IgD-negative memory B cell (primary cell): ENCODE measurements around the gene PTCH1. TPM values are rescaled to one million over a fixed set of nuclear protein-coding genes. Genes with fewer than 3 reads are reported as not detected.

Experiments
- H3K27ac Mint-ChIP-seq, 3 donors: one replicate each; pipeline ENCODE4 v1.8.0; 2020 to 2022; ENCODE audit warnings: mild to moderate bottlenecking in 3 of 3, mixed read lengths in 3 of 3, moderate library complexity in 1 of 3
- H3K27me3 Mint-ChIP-seq: one replicate; pipeline ENCODE4 v1.8.0; 2021; ENCODE audit warnings: mixed read lengths
- H3K36me3 Mint-ChIP-seq: one replicate; pipeline ENCODE4 v1.8.0; 2020; ENCODE audit warnings: mild to moderate bottlenecking, mixed read lengths
- H3K4me1 Mint-ChIP-seq, 3 donors: one replicate each; pipeline ENCODE4 v1.8.0; 2020 to 2022; ENCODE audit warnings: mixed read lengths in 3 of 3, mild to moderate bottlenecking in 1 of 3
- H3K4me3 Mint-ChIP-seq, 4 donors: one replicate each; pipeline ENCODE4 v1.8.0; 2020 to 2022; ENCODE audit warnings: mild to moderate bottlenecking in 4 of 4, mixed read lengths in 4 of 4, moderate library complexity in 3 of 4
- H3K9me3 Mint-ChIP-seq, 3 donors: one replicate each; pipeline ENCODE4 v1.8.0; 2020 to 2021; ENCODE audit warnings: mixed read lengths in 3 of 3, mild to moderate bottlenecking in 1 of 3
- polyA plus RNA-seq: library from polyadenylated mRNA; unstranded; fragments of 300-500 nt; fragmentation: Illumina TruSeq; gene quantifications from one replicate; pipeline ENCODE4 v1.2.3, GENCODE V29; 2021

The PTCH1 gene
- polyA plus RNA-seq, 1 donor from 2014 or later = 19.3 TPM

DNA sequence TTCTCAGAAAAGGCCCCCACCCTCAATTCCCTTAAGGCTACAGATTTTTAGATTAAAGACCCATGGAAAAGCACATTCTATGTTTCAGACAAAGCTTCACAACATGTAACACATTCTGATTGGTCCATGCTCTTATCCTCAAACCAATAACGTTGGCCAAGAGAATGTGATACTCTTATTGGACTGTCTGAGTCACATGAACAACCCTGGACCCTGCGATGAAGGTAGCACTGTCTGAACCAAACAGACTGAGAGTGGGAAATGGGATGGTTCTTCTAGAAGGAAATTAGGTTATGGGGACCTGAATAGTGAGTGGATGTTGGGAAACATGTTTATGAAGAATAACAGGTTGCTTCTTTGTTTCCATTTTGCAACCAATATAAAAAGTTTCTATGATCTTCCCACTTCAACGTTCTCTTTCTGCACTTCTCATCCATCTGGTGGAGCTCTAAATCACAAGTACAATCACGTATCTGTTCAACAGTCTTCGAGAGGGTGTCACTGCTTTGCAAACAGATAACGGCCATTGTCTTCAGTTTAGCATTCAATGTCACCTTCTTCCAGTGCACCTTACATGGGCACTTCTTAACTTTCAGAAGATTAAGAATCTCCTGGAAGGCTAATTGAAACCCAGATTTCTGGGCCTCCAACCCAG lies 81.6 kb downstream of the PTCH1 start:
- Mint-ChIP-seq H3K27ac (no peak overlapping the region), H3K36me3 (peaks cover 2% of the 10 kb centered on the region), H3K27me3 (peaks cover 13% of the 10 kb centered on the region), H3K4me1 (peaks cover 0 to 2% (median 0%) of the 10 kb centered on the region in 3 donors), H3K4me3 (no peak overlapping the region), H3K9me3 (peaks cover 2 to 8% (median 6%) of the 10 kb centered on the region in 3 donors)

DNA sequence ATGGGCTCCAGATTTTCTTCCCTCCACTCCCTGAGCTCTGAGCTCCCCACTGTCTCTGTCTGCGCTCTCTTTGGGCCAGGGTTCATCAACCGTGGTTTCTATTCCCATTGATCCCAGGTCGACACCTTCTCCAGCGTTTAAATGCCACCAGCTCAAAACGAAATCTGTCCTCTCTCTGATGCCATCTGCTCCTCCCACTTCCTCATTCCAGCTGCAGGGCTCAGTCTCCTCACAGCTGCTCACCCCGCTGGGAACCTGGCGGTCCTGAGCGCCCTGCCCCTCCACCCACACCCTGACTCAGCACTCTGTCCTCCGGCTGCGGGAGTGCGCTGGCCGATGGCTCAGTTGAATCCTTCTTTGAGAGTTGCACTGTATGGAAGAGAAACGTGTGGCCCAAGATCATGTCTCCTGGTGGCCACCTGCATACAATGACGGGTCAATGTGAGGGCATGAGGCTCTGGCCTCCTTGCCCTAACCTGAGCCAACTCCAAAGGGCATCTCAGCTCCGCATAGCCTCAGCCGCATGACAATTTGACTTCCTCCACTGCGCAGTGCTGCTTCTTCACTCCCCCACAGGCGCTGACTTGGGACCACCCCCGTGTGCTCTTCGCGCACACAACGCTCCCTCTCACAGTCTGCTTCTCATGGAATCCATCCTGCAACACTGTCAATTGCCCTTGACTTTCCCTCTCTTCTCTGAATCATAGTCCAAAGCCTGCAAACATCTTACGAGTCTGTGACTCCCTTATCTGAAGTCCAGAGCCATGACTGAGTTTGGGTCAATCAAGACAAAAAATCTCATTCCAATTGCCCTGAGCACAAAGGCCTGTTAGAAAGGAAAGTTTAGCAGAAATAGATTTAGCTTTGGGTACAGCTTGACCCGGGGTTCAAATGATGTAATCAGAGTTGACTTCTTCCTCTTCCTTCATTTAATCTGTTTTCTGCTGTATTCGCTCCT lies 82.4 kb downstream of the PTCH1 start:
- H3K27ac Mint-ChIP-seq = peak overlapping the region in 1 of 3 donors; percentile 37
- peaks cover 2% of the 10 kb centered on the region for H3K36me3 Mint-ChIP-seq
- H3K4me3 Mint-ChIP-seq = peak overlapping the region in 1 of 4 donors; percentile 11
- peaks cover 6 to 15% (median 13%) of the 10 kb centered on the region in 3 donors for H3K9me3 Mint-ChIP-seq
- H3K27me3 Mint-ChIP-seq = peaks cover 10% of the 10 kb centered on the region
- H3K4me1 Mint-ChIP-seq = peaks cover 0 to 2% (median 0%) of the 10 kb centered on the region in 3 donors

DNA sequence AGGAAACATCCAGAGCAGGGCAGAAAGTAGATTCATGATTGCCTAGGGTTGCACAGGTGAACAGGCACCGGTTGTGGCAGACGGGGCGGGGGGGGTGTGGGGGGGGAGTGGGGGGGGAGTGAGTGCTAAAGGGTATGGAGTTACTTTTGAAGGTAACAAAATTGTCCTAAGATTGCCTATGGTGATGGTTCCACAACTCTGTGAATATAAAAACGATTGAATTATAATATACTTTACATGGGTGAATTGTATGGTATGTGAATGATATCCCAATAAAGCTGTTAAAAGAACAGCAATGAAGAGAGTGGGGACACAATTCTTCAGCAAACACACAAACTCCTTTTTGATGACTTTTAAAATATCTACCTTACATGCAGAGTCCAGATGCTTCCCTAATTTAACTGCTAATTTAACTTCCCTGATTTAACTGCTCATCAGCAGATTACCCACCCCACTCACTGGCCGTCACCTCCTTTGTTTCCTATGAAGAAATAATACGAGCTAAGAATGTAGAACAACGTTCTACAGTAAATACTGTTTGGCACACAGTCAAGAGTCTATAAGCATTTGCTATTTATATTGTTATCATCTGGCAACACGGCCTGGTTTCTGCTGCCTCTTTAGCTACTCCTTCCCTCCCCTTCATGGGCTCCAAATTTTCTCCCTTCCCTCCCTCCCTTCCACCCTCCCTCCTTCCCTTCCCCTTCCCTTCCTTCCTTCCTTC lies 83.5 kb downstream of the PTCH1 start:
- peak overlapping the region in 1 of 3 donors; percentile 37 for H3K27ac Mint-ChIP-seq
- peaks cover 2% of the 10 kb centered on the region for H3K36me3 Mint-ChIP-seq

DNA sequence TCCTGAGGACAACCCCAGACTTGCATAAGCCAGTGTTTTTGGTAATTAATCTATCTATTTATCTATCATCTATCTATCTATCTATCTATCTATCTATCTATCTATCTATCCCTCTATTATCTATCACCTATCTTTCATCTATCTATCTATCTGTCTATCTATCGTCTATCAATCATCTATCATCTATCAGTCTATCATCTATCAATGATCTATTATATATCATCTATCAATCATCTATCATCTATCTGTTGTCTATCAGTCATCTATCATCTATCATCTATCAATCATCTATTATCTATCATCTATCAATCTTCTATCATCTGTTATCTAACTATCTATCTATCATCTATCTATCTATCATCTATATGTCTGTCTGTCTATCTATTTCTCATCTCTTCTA lies 85.5 kb downstream of the PTCH1 start:
- no peak overlapping the region for H3K4me3 Mint-ChIP-seq
- peak overlapping the region in 1 of 3 donors; percentile 0 for H3K27ac Mint-ChIP-seq
- H3K36me3 Mint-ChIP-seq = peaks cover 2% of the 10 kb centered on the region
- peaks cover 8% of the 10 kb centered on the region for H3K27me3 Mint-ChIP-seq
- H3K4me1 Mint-ChIP-seq = peaks cover 2% of the 10 kb centered on the region in 3 donors
- H3K9me3 Mint-ChIP-seq = peaks cover 7 to 20% (median 18%) of the 10 kb centered on the region in 3 donors

More for the DNA sequence above, 83.5 kb downstream of the PTCH1 start:
- peaks cover 10% of the 10 kb centered on the region for H3K27me3 Mint-ChIP-seq
- peaks cover 0 to 2% (median 0%) of the 10 kb centered on the region in 3 donors for H3K4me1 Mint-ChIP-seq
- H3K9me3 Mint-ChIP-seq = peaks cover 6 to 20% (median 18%) of the 10 kb centered on the region in 3 donors
- no peak overlapping the region for H3K4me3 Mint-ChIP-seq

DNA sequence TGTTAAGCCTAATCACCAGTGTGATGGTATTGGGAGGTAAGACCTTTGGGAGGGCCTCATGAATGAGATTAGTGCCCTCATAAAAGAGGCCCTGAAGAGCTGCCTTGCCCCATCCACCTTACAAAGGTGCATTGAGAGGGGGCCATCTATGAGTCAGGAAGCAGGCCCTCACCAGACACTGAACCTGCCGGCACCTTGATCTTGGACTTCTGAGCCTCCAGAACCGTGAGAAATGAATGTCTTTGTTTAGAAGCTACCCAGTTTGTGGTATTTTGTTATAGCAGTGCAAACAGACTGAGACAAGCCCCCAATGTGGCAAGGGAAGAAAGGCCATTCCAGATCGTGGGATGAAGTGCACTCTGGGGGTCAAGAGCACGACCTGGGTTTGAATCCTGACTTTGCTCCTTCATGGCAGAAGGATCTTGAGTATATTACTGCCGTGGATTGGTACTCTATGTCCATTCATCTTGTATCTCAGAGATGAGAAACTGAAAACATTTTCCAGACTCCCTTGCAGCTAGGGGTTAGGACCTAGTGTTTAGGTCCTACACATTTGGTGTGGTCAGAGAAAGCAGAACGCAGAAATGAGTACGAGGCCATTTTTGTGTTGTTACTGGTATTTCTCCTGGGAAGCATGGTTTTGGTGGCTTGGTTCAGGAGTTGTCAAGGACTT lies 86.7 kb downstream of the PTCH1 start:
- peaks cover 2% of the 10 kb centered on the region for H3K36me3 Mint-ChIP-seq
- H3K27ac Mint-ChIP-seq = no peak overlapping the region
- no peak overlapping the region for H3K4me3 Mint-ChIP-seq
- H3K4me1 Mint-ChIP-seq = peaks cover 4 to 9% (median 6%) of the 10 kb centered on the region in 3 donors
- peaks cover 8% of the 10 kb centered on the region for H3K27me3 Mint-ChIP-seq
- peaks cover 7 to 20% (median 18%) of the 10 kb centered on the region in 3 donors for H3K9me3 Mint-ChIP-seq

DNA sequence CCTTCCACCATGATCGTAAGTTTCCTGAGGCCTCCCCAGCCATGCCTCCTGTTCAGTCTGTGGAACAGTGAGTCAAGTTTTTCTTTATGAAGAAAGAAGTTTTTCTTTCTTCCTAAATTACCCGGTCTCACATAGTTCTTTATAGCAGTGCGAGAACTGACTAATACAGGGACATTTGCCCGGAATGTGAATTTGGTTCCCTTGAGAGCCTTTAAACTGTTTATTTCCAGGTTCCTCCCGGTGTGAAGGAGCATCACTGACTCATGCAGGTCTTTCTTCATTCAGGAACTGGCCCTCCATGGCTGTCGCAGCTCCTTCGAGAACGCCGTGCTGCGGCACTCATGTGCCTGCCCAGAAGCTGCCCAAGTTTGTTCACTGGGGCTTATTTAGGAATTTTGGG lies 87.7 kb downstream of the PTCH1 start:
- H3K9me3 Mint-ChIP-seq = peaks cover 7 to 15% (median 15%) of the 10 kb centered on the region in 3 donors
- peaks cover 7% of the 10 kb centered on the region for H3K27me3 Mint-ChIP-seq
- H3K36me3 Mint-ChIP-seq = no peaks in the 10 kb centered on the region
- H3K4me3 Mint-ChIP-seq = peak overlapping the region in 2 of 4 donors; percentile 33 to 55
- peaks cover 4 to 7% (median 6%) of the 10 kb centered on the region in 3 donors for H3K4me1 Mint-ChIP-seq
- H3K27ac Mint-ChIP-seq = peak overlapping the region in 1 of 3 donors; percentile 52

DNA sequence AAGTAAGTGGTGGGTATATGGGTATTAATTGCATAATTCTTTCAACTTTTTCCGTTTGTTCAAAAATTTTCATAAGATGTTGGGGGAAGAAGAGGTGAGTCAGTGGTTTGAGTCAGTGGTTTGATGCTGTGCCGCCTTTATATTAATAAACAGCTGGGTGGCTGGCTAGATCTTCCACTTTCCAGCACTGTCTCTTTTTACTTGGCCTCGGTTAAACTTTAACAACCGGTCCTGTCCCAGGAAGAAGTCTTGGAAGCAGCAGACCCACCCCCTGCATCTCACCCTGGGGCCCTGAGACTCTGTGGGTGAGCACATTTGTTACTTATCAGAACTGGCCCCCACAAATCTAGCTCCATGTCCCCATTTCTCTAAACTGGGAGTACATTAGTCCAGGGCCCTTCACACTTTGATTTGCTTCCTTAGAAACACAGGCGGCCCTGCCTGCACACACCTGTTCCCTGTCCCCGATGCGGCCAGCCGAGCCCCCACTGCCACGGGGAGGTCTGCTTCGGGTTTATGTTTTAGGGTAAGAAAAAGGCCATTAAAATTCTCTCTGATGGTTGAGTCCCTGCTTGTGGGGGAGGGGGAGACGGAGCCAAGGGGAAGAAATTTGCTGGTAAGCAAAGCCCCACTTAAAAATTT lies 90.7 kb downstream of the PTCH1 start:
- H3K9me3 Mint-ChIP-seq = peaks cover 12 to 31% (median 22%) of the 10 kb centered on the region in 3 donors
- no peaks in the 10 kb centered on the region for H3K36me3 Mint-ChIP-seq
- peak overlapping the region; percentile 12 to 86 (median 57) for H3K4me3 Mint-ChIP-seq
- H3K27ac Mint-ChIP-seq = no peak overlapping the region
- H3K27me3 Mint-ChIP-seq = peaks cover 10% of the 10 kb centered on the region
- peaks cover 4 to 7% (median 6%) of the 10 kb centered on the region in 3 donors for H3K4me1 Mint-ChIP-seq

DNA sequence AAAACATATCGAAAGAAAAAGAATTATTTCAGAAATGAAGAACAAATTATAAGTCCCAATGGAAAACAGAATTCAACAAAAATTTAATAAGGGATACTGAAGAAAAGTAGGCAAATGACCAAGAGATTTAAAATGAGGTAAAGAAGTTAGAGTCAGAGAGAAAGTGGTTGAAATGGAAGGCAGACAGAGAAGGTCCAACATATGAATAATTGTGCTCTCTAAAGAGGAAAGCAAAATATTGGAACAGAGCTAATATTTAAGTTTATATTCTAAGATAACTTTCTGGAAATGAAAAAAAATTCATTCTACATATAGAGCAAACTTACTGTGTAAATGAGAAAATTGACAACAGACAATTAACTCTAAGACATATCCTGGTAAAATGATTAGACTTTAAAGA lies 94.1 kb downstream of the PTCH1 start:
- Mint-ChIP-seq H3K27ac (no peak overlapping the region), H3K27me3 (peaks cover 17% of the 10 kb centered on the region), H3K4me1 (peaks cover 4 to 7% (median 6%) of the 10 kb centered on the region in 3 donors)

DNA sequence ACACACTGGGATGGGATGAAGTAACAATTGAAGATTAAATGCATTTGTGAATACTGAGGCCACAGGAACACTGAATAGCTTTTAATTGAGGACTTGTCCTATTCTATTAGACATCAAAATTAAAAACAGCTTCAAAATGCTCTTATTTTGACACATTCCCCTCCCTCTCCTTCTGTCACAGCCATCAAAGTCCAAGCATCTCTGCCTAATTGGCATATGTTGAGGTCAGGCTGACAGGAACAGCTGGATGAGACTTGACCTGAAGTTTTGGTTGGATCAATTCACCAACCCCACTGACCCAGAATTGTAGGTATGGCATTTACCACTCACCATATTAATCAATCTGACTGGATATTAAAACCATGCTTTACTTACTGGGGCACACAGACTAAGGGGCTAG lies 96.3 kb downstream of the PTCH1 start:
- H3K4me3 Mint-ChIP-seq = no peak overlapping the region

More for the DNA sequence above, 94.1 kb downstream of the PTCH1 start:
- Mint-ChIP-seq H3K9me3 (peaks cover 6 to 16% (median 10%) of the 10 kb centered on the region in 3 donors), H3K36me3 (no peaks in the 10 kb centered on the region), H3K4me3 (peak overlapping the region in 2 of 4 donors; percentile 34 to 37)

DNA sequence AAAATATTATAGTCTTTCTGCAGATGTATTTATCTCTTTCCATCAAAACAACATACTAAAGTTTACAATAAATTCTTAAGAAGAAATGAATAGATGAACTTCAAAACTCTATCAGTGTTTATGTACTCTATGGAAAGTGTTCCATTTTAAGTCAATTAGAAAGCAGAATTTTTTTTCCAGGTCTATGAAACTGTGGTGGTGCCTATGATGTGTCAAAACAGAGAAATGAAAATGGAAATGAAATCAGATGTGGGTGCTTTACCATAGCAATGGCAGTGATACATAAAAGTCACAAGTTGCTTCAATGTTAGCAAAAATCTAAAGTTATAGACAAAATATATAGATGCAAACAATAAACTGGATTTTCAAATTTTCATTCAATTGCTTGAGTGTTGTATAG lies 97.3 kb downstream of the PTCH1 start:
- no peaks in the 10 kb centered on the region for H3K36me3 Mint-ChIP-seq
- H3K9me3 Mint-ChIP-seq = peaks cover 5 to 21% (median 10%) of the 10 kb centered on the region in 3 donors
- H3K27ac Mint-ChIP-seq = no peak overlapping the region
- H3K4me3 Mint-ChIP-seq = no peak overlapping the region
- no peaks in the 10 kb centered on the region for H3K4me1 Mint-ChIP-seq
- peaks cover 19% of the 10 kb centered on the region for H3K27me3 Mint-ChIP-seq

More for the DNA sequence above, 96.3 kb downstream of the PTCH1 start:
- H3K27me3 Mint-ChIP-seq = peaks cover 19% of the 10 kb centered on the region
- no peaks in the 10 kb centered on the region for H3K4me1 Mint-ChIP-seq
- no peak overlapping the region for H3K27ac Mint-ChIP-seq
- H3K36me3 Mint-ChIP-seq = no peaks in the 10 kb centered on the region
- H3K9me3 Mint-ChIP-seq = peaks cover 5 to 21% (median 10%) of the 10 kb centered on the region in 3 donors

DNA sequence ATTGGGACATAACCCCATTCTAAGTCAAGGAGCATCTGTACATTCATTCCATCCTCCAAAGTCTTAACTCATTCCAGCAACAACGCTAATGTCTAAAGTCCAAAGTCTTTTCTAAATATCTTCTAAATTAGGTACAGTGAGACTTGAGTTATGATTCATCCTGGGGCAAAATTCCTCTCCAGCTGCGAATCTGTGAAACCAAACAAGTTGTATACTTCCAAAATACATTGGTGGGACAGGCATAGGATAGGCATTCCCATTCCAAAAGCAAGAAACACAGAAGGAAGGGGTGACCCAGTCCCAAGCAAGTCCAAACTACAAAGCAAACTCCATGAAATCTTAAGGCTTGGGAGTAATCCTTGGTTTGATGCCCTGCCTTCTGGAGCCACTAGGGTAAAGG lies 101.6 kb downstream of the PTCH1 start:
- H3K36me3 Mint-ChIP-seq = no peaks in the 10 kb centered on the region
- no peak overlapping the region for H3K4me3 Mint-ChIP-seq
- H3K9me3 Mint-ChIP-seq = peaks cover 0 to 4% (median 0%) of the 10 kb centered on the region in 3 donors
- no peak overlapping the region for H3K27ac Mint-ChIP-seq
- H3K4me1 Mint-ChIP-seq = no peaks in the 10 kb centered on the region
- peaks cover 11% of the 10 kb centered on the region for H3K27me3 Mint-ChIP-seq

DNA sequence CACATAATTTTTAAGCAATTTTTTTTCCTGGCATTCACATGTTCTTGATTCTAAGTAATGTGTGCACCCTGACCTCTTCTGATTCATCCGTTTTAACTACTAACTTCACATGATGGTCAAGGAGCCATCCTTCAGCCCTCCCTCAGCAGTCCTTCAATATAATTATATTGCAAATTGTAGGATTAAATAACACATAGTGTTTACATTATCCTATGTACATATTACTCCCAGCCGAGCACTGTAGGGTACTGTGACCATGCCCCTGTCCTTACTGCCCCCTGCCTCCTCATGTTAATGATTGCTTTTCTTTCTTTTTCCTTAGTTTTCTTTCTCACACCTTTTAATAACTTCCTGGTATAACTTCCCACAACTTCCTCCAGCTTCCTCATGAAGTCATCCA lies 103.0 kb downstream of the PTCH1 start:
- H3K36me3 Mint-ChIP-seq = no peaks in the 10 kb centered on the region
- H3K27ac Mint-ChIP-seq = no peak overlapping the region
- peaks cover 0 to 4% (median 0%) of the 10 kb centered on the region in 3 donors for H3K9me3 Mint-ChIP-seq
- peaks cover 11% of the 10 kb centered on the region for H3K27me3 Mint-ChIP-seq
- H3K4me3 Mint-ChIP-seq = no peak overlapping the region
- no peaks in the 10 kb centered on the region for H3K4me1 Mint-ChIP-seq

DNA sequence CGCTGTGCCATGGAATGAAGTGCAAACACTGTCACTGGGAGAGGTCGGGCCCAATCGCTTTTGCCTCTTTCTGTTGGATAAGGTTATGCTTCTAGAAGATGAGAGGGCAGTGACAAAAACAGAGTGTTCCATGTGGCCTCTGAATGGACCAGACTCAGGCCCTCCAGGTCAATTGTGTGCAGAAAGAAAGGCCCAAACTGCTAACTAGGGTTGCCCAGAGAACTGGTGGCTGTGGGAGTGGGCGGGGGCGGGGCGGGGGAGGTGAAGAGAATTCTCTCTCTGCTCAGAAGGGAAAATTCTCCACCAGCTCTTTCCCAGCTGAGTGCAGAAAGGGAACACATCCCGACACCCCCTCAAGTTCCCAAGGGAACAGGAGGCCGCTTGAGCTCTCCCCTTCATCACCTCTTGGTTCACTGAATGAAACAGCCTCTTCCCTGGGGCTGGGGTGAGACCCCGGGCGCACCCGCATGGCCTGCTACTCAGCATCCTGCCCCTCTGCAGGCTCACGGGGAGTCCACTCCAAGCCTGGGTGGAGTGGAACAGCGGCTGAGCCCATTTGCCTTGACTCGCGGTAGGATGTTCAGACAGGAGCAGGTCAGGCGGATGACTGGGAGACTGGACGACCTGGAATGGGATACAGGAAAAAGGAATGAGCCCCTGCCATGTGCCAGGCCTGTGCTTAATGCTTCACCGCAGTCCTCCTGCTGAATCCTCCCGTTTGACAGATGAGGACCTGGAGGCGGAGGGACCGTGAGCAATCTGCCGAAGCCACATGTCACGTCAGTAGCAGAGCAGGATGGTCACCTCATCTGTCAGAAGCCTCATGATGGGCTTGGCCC lies 105.5 kb downstream of the PTCH1 start:
- Mint-ChIP-seq H3K27me3 (peaks cover 9% of the 10 kb centered on the region), H3K36me3 (no peaks in the 10 kb centered on the region), H3K9me3 (no peaks in the 10 kb centered on the region), H3K4me3 (no peak overlapping the region), H3K27ac (no peak overlapping the region), H3K4me1 (no peaks in the 10 kb centered on the region)
